Measurements from ENCODE around the gene ELOVL2.

GRCh38 chr6:11080296-11080695 is 36.2 kb upstream of the ELOVL2 start:
- TF ChIP-seq CTCF (optimal IDR thresholded peaks at IDR 0.05 in 1 of 3, IDR thresholded peaks at IDR 0.05 in 1 of 3, conservative IDR thresholded peaks at IDR 0.05 in 1 of 3; ENCODE audit: extremely low read depth in 1 of 3, insufficient read depth in 2 of 3, low read length in 3 of 3) (no peak), EZH2 (IDR thresholded peaks at IDR 0.05; ENCODE audit: low read length) (no peak)
